Testis (tissue), 3 donors: Measurements from ENCODE around the gene APBA1. TPM values are rescaled to one million over a fixed set of nuclear protein-coding genes. Genes with fewer than 3 reads are reported as not detected.

Experiments used
- DNase-seq: peaks from one replicate; pipeline ENCODE4 v3.0.0-alpha.2; 2019
- H3K27ac ChIP-seq, 2 donors: fragments of 200-600 bp; sonication (generic); one replicate each; pipeline ENCODE4 v1.5.1; 2019
- H3K27me3 ChIP-seq: fragments of 200-600 bp; sonication (generic); one replicate; pipeline ENCODE4 v1.5.1; 2019
- H3K36me3 ChIP-seq: fragments of 200-600 bp; sonication (generic); one replicate; pipeline ENCODE4 v1.5.1; 2017; ENCODE audit warnings: low read depth; ENCODE audit errors: missing control alignments
- H3K4me1 ChIP-seq: fragments of 200-600 bp; sonication (generic); one replicate; pipeline ENCODE4 v1.5.1; 2019
- H3K4me3 ChIP-seq, 2 donors: fragments of 200-600 bp; sonication (generic); one replicate each; pipeline ENCODE4 v1.5.1; 2017 to 2019
- H3K9me3 ChIP-seq: fragments of 200-600 bp; sonication (generic); one replicate; pipeline ENCODE4 v1.5.1; 2017
- CTCF ChIP-seq, 3 experiments: fragments of 450-650 bp in 2 of 3; fragments of 200-600 bp in 1 of 3; sonication (generic) in 1 of 3; IDR thresholded peaks; one replicate each; pipeline ENCODE4 v1.5.1; 2016 to 2019; ENCODE audit warnings: antibody characterized with exemption in 3 of 3, mild to moderate bottlenecking in 2 of 3, moderate library complexity in 1 of 3
- POLR2A ChIP-seq: fragments of 450-650 bp; IDR thresholded peaks from one replicate; pipeline ENCODE4 v1.6.1; 2017; ENCODE audit warnings: antibody characterized with exemption, mild to moderate bottlenecking, moderate library complexity
- WGBS, 2 donors: methylation state at CpG; one replicate each; pipeline ENCODE4 v1.1.5; 2018; 5-methylcytosine and 5-hydroxymethylcytosine counted together
- intact Hi-C: fragments of 100-400 bp; cut with DNase I; formaldehyde crosslinking; loops from one replicate; pipeline ENCODE4 v1.15.1; 2023; ENCODE audit warnings: low total_unique reads
- polyA plus RNA-seq: library from polyadenylated mRNA; stranded (reverse); fragments of 350-450 nt; fragmentation: Illumina TruSeq; extraction: RNeasy Lipid Tissue Mini Kit (QIAGEN cat#74804); gene quantifications from one replicate; pipeline ENCODE4 v1.2.3, GENCODE V29; 2014; ENCODE audit warnings: low read depth, low replicate concordance; ENCODE audit not compliant: insufficient read depth
- total RNA-seq, 2 donors: library from RNA; depleted of rRNA; stranded (reverse); fragments of >200 nt; gene quantifications; one replicate each; pipeline ENCODE4 v1.2.3, GENCODE V29; 2016

Gene APBA1
- total and polyA plus RNA-seq, 3 donors from 2014 or later = 7.7 to 11.9 (median 9.4) TPM

- H3K27me3 ChIP-seq = no peaks in the 10 kb centered on the region
- TF ChIP-seq CTCF (IDR thresholded peaks at IDR 0.05) (no peak), POLR2A (no peak)
- 73 to 79% methylated on average over 2 of the region's 2 CpGs for WGBS, 2 donors
- no peak overlapping the region for H3K4me3 ChIP-seq
- intact Hi-C loops = no loop called here
- no peak for DNase-seq
- no peaks in the 10 kb centered on the region for H3K9me3 ChIP-seq
- H3K27ac ChIP-seq = no peak overlapping the region
- H3K36me3 ChIP-seq = no peaks in the 10 kb centered on the region
- H3K4me1 ChIP-seq = no peaks in the 10 kb centered on the region
Measured at GRCh38 chr9:69454321-69454720, 217.8 kb downstream of the APBA1 start.

- H3K27ac ChIP-seq = no peak overlapping the region
- H3K36me3 ChIP-seq = no peaks in the 10 kb centered on the region
- 83 to 88% methylated on average over 2 of the region's 2 CpGs for WGBS, 2 donors
- no peaks in the 10 kb centered on the region for H3K27me3 ChIP-seq
- no peaks in the 10 kb centered on the region for H3K4me1 ChIP-seq
- TF ChIP-seq CTCF (IDR thresholded peaks at IDR 0.05) = no peak
- no peak for TF ChIP-seq POLR2A
- intact Hi-C loops = no loop called here
- DNase-seq = no peak
- H3K4me3 ChIP-seq = no peak overlapping the region
- H3K9me3 ChIP-seq = no peaks in the 10 kb centered on the region
Measured at GRCh38 chr9:69453746-69454145, 218.4 kb downstream of the APBA1 start.

- H3K27ac ChIP-seq = no peak overlapping the region
Measured at GRCh38 chr9:69452110-69452782, 219.9 kb downstream of the APBA1 start.

GRCh38 chr9:69446496-69446895, 225.7 kb downstream of the APBA1 start:
- no peaks in the 10 kb centered on the region for H3K36me3 ChIP-seq
- H3K9me3 ChIP-seq = no peaks in the 10 kb centered on the region
- no peaks in the 10 kb centered on the region for H3K27me3 ChIP-seq
- DNase-seq = no peak
- H3K4me3 ChIP-seq = no peak overlapping the region
- H3K4me1 ChIP-seq = no peaks in the 10 kb centered on the region
- 82 to 94% methylated on average over 5 to 6 of the region's 6 CpGs for WGBS, 2 donors
- intact Hi-C loops = no loop called here
- H3K27ac ChIP-seq = no peak overlapping the region
- TF ChIP-seq POLR2A = no peak
- no peak for TF ChIP-seq CTCF (IDR thresholded peaks at IDR 0.05)

More at GRCh38 chr9:69452110-69452782, 219.9 kb downstream of the APBA1 start:
- DNase-seq = no peak
- H3K9me3 ChIP-seq = no peaks in the 10 kb centered on the region
- H3K4me1 ChIP-seq = no peaks in the 10 kb centered on the region
- no peak overlapping the region for H3K4me3 ChIP-seq
- H3K27me3 ChIP-seq = no peaks in the 10 kb centered on the region
- WGBS, 2 donors = 85 to 92% methylated on average over 10 to 13 of the region's 13 CpGs
- intact Hi-C loops = no loop called here
- no peaks in the 10 kb centered on the region for H3K36me3 ChIP-seq
- TF ChIP-seq CTCF (IDR thresholded peaks at IDR 0.05) = no peak

GRCh38 chr9:69445251-69445650, 226.9 kb downstream of the APBA1 start:
- Histone ChIP-seq H3K27me3 (no peaks in the 10 kb centered on the region), H3K9me3 (no peaks in the 10 kb centered on the region), H3K4me1 (no peaks in the 10 kb centered on the region), H3K36me3 (no peaks in the 10 kb centered on the region), H3K27ac (no peak overlapping the region), H3K4me3 (no peak overlapping the region)
- 92 to 93% methylated on average over 5 of the region's 5 CpGs for WGBS, 2 donors
- no peak for DNase-seq
- intact Hi-C loops = no loop called here
- no peak for TF ChIP-seq POLR2A
- TF ChIP-seq CTCF (IDR thresholded peaks at IDR 0.05) = no peak
